ENCODE measurements around the gene RSKR.
"Not testable (repeated sequence)": the region's sequence is repeated elsewhere in the genome, so short reads cannot be mapped to it uniquely, and the experiment has no call there.

RSKR gene

GRCh38 chr17:28613931-28614381, at the start of gene RSKR:
RSKR (minus strand) TSS chr17:28614185; CDS start chr17:28614161, 24 bp downstream.
- no peak for DNase-seq (ENCODE audit: low spot score)

DNA sequence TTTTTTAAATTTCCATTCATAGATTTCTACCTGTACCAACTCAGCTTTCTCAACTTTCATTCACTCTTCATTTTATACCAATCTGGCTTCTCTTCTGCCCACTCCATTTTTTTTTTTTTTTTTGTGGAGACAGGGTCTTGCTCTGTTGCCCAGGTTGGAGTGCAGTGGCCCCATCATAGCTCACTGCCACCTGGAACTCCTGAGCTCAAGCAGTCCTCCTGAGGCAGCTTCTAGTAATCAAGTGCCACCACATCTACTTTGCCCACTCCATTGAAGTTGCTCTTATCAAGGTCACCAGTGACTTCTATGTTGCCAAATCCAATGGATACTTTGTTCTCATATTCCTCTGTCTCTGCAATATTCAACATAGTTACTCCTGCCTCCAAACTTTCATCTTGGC, 49.7 kb upstream of the RSKR start:
- no peak for DNase-seq (ENCODE audit: low spot score)

DNA sequence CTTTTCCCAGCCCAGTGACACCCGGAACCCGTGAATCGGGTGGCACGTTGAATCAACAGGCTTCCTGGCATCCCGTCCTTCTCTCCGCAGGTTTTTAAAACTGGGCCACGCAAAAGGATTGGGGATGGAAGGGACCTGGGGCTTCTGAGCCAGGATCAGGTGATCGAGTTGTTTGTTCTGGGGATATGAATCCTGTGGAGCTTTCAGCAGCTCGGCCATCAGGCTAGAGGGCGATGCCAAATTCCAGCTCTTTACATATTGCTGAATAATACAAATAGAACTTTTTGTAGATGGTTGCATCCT, 48.5 kb upstream of the RSKR start:
- DNase-seq (ENCODE audit: low spot score), result no peak

- peak; percentile 95 for DNase-seq (ENCODE audit: low spot score)
Measured at GRCh38 chr17:28661635-28662526, 47.9 kb upstream of the RSKR start, which contains the start of the genes SDF2 and SUPT6H. SDF2 (minus strand) TSS chr17:28661906; CDS start chr17:28661876, 30 bp downstream. SUPT6H (plus strand) TSS chr17:28662205; CDS start chr17:28673402, 11,197 bp downstream.

GRCh38 chr17:28659497-28659881, 45.5 kb upstream of the RSKR start:
- not testable (repeated sequence) for DNase-seq (ENCODE audit: low spot score)

- DNase-seq (ENCODE audit: low spot score), result not testable (repeated sequence)
Measured at GRCh38 chr17:28658766-28659496, 44.9 kb upstream of the RSKR start.

DNA sequence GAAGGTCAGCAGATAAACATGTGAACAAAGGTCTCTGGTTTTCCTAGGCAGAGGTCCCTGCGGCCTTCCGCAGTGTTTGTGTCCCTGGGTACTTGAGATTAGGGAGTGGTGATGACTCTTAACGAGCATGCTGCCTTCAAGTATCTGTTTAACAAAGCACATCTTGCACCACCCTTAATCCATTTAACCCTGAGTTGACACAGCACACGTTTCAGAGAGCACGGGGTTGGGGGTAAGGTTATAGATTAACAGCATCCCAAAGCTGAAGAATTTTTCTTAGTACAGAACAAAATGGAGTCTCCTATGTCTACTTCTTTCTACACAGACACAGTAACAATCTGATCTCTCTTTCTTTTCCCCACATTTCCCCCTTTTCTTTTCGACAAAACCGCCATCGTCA, 44.4 kb upstream of the RSKR start:
- not testable (repeated sequence) for DNase-seq (ENCODE audit: low spot score)

GRCh38 chr17:28657756-28658155, 43.8 kb upstream of the RSKR start:
- DNase-seq (ENCODE audit: low spot score), result no peak

- DNase-seq (ENCODE audit: low spot score), result no peak
Measured at GRCh38 chr17:28655160-28655559, 41.2 kb upstream of the RSKR start.

- no peak for DNase-seq (ENCODE audit: low spot score)
Measured at GRCh38 chr17:28648698-28649097, 34.7 kb upstream of the RSKR start.

DNA sequence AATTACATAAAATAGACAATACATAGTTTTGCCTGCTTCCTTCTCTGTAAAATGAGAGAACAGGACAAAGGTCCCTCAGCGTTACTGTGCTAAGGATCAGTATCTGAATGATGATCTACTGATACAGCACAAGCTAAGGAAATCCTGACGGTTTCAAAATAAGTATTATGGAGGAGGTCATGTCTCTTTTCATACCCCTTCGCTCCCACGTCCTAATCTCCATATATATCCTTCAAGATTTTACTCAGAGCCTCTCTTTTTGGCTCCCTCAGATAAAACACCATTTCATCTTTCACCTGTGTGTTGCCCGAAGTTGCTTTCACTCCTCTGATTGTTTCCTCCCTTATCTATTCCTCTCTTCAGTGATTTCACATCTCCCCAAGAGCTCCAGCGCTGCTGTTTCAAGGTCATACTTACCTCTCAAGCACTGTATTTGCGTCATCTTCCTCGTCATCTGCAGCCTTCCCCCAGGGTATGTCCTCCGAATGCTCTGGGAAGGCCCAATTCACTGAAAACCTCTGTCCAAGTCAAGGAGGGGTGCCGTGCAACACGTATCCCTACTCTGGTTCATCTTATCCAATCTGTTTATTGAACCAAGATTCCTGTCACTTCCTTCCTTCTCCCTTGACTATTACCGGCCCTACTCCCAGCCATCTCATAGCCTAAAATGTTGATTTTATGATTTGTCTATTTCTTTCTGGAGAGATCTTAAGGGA, 32.2 kb upstream of the RSKR start:
- DNase-seq (ENCODE audit: low spot score), result no peak

DNA sequence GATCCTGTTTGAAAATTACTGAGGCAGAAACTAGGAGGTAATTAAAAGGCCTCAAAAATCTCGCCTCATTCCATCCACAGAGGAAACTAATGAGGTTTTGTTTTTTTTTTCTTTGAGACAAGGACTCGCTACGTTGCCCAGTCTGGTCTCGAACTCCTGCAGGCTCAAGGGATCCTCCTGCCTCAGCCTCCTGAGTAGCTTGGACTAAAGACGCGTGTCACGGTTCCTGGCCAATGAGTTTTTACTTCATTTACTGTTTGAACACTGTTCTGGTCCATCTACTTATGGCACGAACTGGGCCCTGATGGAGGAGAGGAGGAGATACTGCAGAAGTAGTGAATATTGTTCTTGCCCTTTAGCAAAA, 31.6 kb upstream of the RSKR start:
- no peak for DNase-seq (ENCODE audit: low spot score)

DNA sequence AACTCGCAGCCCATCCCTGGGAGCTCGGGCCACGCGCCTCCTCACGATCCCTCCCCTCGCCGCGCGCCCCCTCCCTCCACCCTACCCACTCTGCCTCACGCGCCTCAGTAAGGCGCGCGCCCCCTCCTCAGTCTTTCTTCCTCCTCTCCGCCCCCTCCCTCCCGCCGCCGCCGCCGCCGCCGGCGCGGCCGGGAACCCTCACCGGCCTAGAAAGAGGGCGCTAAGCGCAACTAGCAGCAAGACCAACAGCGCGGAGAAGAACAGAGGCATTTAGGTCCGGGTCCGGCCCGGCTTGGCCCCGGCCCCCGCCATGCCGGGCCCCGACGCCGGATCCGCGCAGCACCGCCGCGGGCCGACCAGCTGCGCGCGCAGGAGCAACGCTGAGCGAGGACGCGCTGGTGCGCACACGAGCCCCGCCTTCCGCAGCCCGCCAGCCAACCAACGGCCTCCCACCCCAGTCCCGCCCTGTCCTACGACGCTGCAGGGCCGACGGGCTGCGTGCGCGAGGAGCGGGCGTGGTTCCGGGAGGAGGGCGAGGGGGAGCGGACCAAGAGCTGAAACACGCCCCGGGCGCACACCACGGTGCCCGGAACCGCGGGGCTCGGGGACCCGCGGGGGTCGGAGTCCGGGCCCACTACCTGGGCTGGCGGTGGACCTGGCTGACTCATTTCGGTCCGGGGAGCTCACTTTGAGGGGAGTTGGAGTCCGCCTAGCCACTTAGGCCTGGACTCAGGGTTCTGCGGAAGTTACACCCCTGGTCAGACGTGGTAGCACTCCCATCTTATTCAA, 31.0 kb upstream of the RSKR start, which contains the start of gene BLTP2:
Gene BLTP2 (minus strand): TSS at position 372 of the 789 bp plus-strand sequence. CDS start 102 bp downstream, at position 270.
- peak; percentile 98 for DNase-seq (ENCODE audit: low spot score)

DNA sequence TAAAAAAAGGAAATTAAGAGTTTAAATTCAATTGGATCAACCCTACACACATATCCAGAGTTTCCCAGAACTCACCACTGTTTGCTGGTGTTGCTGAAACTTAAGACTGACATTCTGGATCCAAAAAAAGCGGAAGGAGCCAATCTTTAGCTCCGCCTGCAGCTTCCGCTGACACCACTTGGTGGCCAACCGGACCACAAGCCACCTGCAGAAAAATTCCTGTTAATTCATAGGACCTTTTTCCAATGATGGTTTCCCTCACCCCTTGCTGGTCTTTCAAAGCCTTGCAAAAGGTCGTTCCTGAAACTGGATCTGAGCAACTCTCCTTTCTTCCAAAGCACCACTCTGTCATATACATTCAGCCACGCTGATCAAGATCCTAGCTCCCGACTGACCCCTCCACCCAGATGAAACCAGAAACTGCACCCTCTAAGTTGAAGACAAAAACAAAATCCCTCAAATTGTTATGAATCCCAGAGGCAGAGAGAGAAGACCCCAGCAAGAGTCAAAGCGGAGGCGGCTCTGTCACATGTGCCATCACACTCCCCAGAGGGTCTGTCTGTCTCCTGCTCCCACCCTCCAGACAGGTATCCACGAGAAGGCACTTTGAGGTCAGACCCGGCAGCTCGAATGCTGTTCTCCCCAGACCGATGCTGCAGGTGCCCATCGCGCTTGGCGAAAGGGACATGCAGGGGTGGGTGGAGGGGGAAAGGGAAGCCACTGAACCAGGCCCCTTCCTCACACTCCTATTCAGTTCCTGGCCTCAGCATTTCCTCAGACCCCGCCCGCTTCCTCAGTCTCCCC, 30.2 kb upstream of the RSKR start:
- peak; percentile 74 for DNase-seq (ENCODE audit: low spot score)

GRCh38 chr17:28641579-28641978, 27.6 kb upstream of the RSKR start:
- no peak for DNase-seq (ENCODE audit: low spot score)

DNA sequence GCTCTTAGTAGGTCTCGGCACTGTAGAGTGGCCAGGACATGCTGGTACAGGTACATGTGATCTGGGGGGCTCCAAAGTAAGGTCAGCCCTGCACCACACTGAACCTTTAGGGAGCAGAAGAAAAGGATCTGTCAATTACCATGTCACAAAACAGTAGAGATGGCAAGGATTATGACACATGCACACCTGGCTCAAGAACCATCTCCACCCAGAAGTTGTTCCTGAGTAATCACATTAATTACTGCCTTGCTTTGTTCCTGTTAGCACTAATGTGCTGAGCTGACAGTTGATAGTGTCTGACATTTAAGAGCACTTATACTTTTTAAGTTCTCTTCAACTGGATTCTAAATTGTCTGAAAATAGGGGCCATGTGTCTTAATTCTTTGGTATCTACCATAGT, 21.5 kb upstream of the RSKR start:
- DNase-seq (ENCODE audit: low spot score), result no peak

DNA sequence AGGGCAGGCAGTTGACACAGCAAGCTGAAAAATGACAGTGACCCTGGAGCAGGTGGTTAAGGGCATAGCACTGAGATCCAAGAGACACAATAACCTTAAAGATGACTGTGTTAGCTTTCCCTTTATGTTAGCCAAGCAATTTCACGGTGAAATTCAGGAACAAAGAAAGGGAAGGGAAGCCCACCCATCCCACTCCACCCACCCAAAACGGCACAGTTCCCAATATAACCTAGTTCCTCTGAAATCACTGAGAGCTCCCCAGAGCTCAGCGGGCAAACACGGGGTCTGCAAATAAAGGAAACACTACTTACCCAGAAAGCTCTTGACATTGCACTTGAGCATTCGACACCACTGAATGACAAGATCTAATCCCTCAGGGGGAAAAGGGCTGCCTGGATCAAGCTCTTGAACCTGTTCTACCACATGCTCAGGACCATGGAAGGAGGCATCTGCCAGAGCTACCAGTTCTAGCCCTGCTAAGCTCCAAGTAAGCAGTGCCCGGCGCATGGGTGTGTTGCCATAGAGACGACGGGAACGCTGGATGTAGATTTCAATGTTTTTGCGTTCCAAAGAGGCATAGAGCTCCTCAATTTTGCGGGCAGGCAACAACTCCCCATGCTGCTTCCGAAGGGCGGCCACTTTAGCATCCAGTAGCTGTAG, 20.4 kb upstream of the RSKR start:
- DNase-seq (ENCODE audit: low spot score), result no peak

DNA sequence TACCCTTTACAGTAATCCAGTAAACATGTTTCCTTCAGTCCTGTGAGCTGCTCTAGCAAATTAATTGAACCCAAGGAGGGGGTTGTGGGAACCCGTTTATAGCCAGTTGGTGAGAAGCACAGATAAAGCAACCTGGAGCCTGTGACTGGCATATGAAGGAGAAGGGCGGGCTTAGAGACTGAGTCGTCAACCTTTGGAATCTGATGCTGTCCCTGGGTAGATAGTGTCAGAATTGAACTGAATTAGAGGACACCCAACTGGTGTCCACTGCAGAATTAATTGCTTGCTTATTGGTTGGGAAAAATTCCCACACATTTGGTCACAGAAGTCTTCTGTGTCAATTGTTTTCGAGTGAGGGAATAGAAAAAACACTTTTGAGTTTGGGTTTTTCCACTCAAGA, 12.8 kb upstream of the RSKR start:
- DNase-seq (ENCODE audit: low spot score), result no peak

GRCh38 chr17:28624148-28624547, 10.2 kb upstream of the RSKR start:
- DNase-seq (ENCODE audit: low spot score), result no peak

DNA sequence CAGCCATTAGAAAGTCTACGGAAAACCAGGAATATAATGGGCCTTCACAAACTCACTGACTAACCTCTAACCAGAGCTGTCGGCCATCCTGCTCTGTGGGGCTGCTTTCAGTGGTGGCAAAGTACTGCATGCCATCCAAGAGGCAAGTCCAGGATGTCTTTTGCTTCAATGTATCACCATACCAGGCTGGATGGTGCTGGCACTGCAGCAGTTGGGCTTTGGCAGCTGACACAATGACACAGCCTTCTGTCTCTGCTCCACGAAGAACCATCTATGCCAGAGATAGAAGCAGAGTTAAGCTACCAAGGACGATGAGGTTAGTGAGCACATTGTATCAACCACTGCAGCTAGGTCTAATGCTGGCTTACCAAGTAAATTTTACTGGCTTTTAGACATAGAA, 9.7 kb upstream of the RSKR start:
- no peak for DNase-seq (ENCODE audit: low spot score)
